Measurements from ENCODE around the gene JAK1. TPM values are rescaled to one million over a fixed set of nuclear protein-coding genes. Genes with fewer than 3 reads are reported as not detected.

JAK1 gene
- total RNA-seq, 1 experiment from 2014 or later: 27.8 TPM

- TF ChIP-seq ATF2 (CRISPR knock-in tag; IDR thresholded peaks at IDR 0.05; ENCODE audit: borderline replicate concordance, low read depth): no peak
- TF ChIP-seq RORB (CRISPR knock-in tag; IDR thresholded peaks at IDR 0.05): no peak
- no peak for TF ChIP-seq MXD4 (CRISPR knock-in tag; IDR thresholded peaks at IDR 0.05; ENCODE audit: borderline replicate concordance)
- no peak for TF ChIP-seq OVOL2 (CRISPR knock-in tag; IDR thresholded peaks at IDR 0.05; ENCODE audit: borderline replicate concordance)
- TF ChIP-seq FOXK1 (CRISPR knock-in tag; IDR thresholded peaks at IDR 0.05): no peak
- TF ChIP-seq CDX4 (CRISPR knock-in tag; IDR thresholded peaks at IDR 0.05; ENCODE audit: borderline replicate concordance): no peak
Measured at GRCh38 chr1:64975127-64975526, 8.8 kb upstream of the JAK1 start (continued).

GRCh38 chr1:64974288-64974825 lies 8.0 kb upstream of the JAK1 start:
- Mint-ChIP-seq H3K4me1 (peaks cover 12% of the 10 kb centered on the region), H3K27ac (no peak overlapping the region), H3K27me3 (ENCODE audit: low read depth) (no peaks in the 10 kb centered on the region), H3K4me3 (no peak overlapping the region), H3K9me3 (no peaks in the 10 kb centered on the region), H3K36me3 (no peaks in the 10 kb centered on the region)
- CTCF ChIA-PET: interaction anchor here (0.9 to 1.4 kb wide), 2 partner anchors 46 to 48 kb away, joined by 3 to 4 read pairs; no protein-coding TSS in a partner anchor
- no peak for DNase-seq (ENCODE audit: low spot score)
- TF ChIP-seq ZNF512 (CRISPR knock-in tag; IDR thresholded peaks at IDR 0.05; ENCODE audit: borderline replicate concordance): no peak
- TF ChIP-seq RORB (CRISPR knock-in tag; IDR thresholded peaks at IDR 0.05): no peak
- TF ChIP-seq ETV6 (CRISPR knock-in tag; IDR thresholded peaks at IDR 0.05): no peak
- TF ChIP-seq ZNF671 (CRISPR knock-in tag; IDR thresholded peaks at IDR 0.05): no peak
- TF ChIP-seq SMAD4 (CRISPR knock-in tag; IDR thresholded peaks at IDR 0.05): no peak
- no peak for TF ChIP-seq TCF7 (CRISPR knock-in tag; IDR thresholded peaks at IDR 0.05; ENCODE audit: low read depth)
- no peak for TF ChIP-seq SOX15 (CRISPR knock-in tag; IDR thresholded peaks at IDR 0.05)
- no peak for TF ChIP-seq ZNF396 (CRISPR knock-in tag; IDR thresholded peaks at IDR 0.05; ENCODE audit: borderline replicate concordance)
- TF ChIP-seq STAT6 (CRISPR knock-in tag; conservative IDR thresholded peaks at IDR 0.05; ENCODE audit: low read depth): no peak
- no peak for TF ChIP-seq NR1H2 (CRISPR knock-in tag; IDR thresholded peaks at IDR 0.05)
- POLR2A ChIA-PET: no interaction called here
- ATAC-seq: no peak

- peaks cover 12% of the 10 kb centered on the region for H3K4me1 Mint-ChIP-seq
- CTCF ChIA-PET: no interaction called here
Measured at GRCh38 chr1:64973061-64973647, 6.8 kb upstream of the JAK1 start.

More at GRCh38 chr1:64973061-64973647, 6.8 kb upstream of the JAK1 start:
- H3K27ac Mint-ChIP-seq: no peak overlapping the region
- H3K27me3 Mint-ChIP-seq (ENCODE audit: low read depth): 0 out of 2 replicates have a peak, but pooled peaks cover under 1% of the 10 kb centered on the region
- POLR2A ChIA-PET: no interaction called here
- H3K9me3 Mint-ChIP-seq: no peaks in the 10 kb centered on the region
- DNase-seq (ENCODE audit: low spot score) (no peak), ATAC-seq (no peak)
- TF ChIP-seq ZNF512 (CRISPR knock-in tag; IDR thresholded peaks at IDR 0.05; ENCODE audit: borderline replicate concordance): peak; percentile 25; the same call in 1 of the 2 replicates
- no peak for TF ChIP-seq ZNF532 (CRISPR knock-in tag; IDR thresholded peaks at IDR 0.05; ENCODE audit: borderline replicate concordance)
- H3K4me3 Mint-ChIP-seq: no peak overlapping the region
- no peaks in the 10 kb centered on the region for H3K36me3 Mint-ChIP-seq

All from WTC11 (cell line).